ENCODE measurements around the gene GPR85. TPM values are rescaled to one million over a fixed set of nuclear protein-coding genes. Genes with fewer than 3 reads are reported as not detected.

The GPR85 gene
- total and polyA plus RNA-seq, 10 of the 15 experiments (the other 5 are each of a cell fraction or from before 2014, with no cell fraction given): 0.05 to 0.38 TPM; not detected in 8

DNA sequence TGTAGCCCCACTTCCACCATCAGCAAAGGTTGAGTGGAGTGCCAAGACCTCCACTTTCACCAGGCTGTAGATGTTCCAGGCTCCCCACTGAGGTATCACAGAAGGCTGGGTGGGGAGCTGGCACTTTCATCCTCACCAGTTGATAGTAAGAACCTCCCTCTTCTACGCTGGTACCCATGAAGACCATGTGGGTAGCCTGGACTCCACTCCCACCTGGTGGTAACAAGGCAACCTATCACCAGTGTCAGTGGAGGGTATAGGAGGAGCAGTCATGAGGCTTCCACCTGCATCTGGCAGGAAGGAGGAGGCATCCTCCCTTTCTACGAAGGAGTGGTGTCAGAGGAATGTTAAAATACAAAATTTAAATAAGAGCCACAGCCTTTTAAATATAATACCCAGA, 27.3 kb upstream of the GPR85 start (continued):
- TF ChIP-seq SMC3 (IDR thresholded peaks at IDR 0.05; ENCODE audit: borderline replicate concordance, low read length): peak; percentile 10; the same call in 1 of the 2 replicates

DNA sequence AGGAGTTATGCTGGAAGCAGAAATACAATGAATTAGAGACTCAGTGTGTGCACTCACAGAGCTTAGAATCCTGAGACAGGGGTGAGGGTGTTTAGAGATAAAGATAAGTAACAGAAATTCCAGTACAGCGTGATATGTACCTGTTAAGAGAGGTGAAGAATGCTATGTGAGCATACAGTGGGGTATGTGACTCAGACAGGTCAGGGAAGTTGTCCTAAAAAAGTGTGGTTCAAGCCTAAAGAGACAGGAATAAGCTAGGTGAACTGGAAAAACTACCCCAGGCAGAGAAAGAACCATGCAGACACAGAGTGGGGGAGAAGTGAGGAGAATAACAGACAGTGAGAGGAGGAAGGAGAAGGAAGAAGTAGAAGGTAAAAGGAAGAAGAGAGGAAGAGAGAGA, 23.1 kb upstream of the GPR85 start:
- DNase-seq (ENCODE audit: low read depth, low spot score): no peak
- ChIA-PET CTCF (no interaction called here), SMC1A (ENCODE audit: uncharacterized antibody, unreplicated experiment) (no interaction called here), RAD21 (ENCODE audit: unreplicated experiment) (no interaction called here), POLR2A (no interaction called here)
- Histone ChIP-seq H3K9ac (ENCODE audit: control insufficient read depth, insufficient read depth, low read length) (no peak overlapping the region), H3K4me1 (ENCODE audit: control insufficient read depth, insufficient read depth, low read length) (peaks cover 3% of the 10 kb centered on the region; the same call in 1 of the 2 replicates), H2AFZ (ENCODE audit: control insufficient read depth, low read depth, low read length) (no peak overlapping the region), H3K27ac (ENCODE audit: control insufficient read depth, insufficient read depth) (no peak overlapping the region), H3K27me3 (replicated peaks in 1 of 2; ENCODE audit: control insufficient read depth in 2 of 2, insufficient read depth in 2 of 2, low read length in 1 of 2) (no peaks in the 10 kb centered on the region), H3K4me3 (no peak overlapping the region), H3K4me2 (ENCODE audit: control insufficient read depth, insufficient read depth) (no peak overlapping the region), H3K9me3 (replicated peaks; ENCODE audit: control insufficient read depth, insufficient read depth, low read length) (no peaks in the 10 kb centered on the region), H3K36me3 (ENCODE audit: control insufficient read depth in 2 of 2, insufficient read depth in 2 of 2, low read length in 1 of 2) (no peaks in the 10 kb centered on the region; a peak in 1 of 4 replicates), H3K79me2 (ENCODE audit: control insufficient read depth, insufficient read depth, low read length) (no peaks in the 10 kb centered on the region), H4K20me1 (ENCODE audit: control insufficient read depth, insufficient read depth) (no peaks in the 10 kb centered on the region)
- no peak for FAIRE-seq
- ATAC-seq: no peak
- no TSS peak for BruUV-seq (replicated peaks)
- TF ChIP-seq USF2 (IDR thresholded peaks at IDR 0.05; ENCODE audit: borderline replicate concordance, low read depth, low read length) (no peak), RELA (IDR thresholded peaks at IDR 0.05; ENCODE audit: borderline replicate concordance, partially characterized antibody) (no peak), TARDBP (IDR thresholded peaks at IDR 0.05; ENCODE audit: borderline replicate concordance) (no peak), ZNF592 (IDR thresholded peaks at IDR 0.05) (no peak), MEF2B (IDR thresholded peaks at IDR 0.05; ENCODE audit: partially characterized antibody, poor library complexity, severe bottlenecking) (no peak), IKZF1 (conservative IDR thresholded peaks at IDR 0.05) (no peak), POU2F2 (IDR thresholded peaks at IDR 0.05; ENCODE audit: borderline replicate concordance, low read depth, low read length) (no peak), POLR2AphosphoS2 (IDR thresholded peaks at IDR 0.05; ENCODE audit: low read depth, low read length) (no peak), MLLT1 (IDR thresholded peaks at IDR 0.05) (no peak)
- TF ChIP-seq, protein P1, sequence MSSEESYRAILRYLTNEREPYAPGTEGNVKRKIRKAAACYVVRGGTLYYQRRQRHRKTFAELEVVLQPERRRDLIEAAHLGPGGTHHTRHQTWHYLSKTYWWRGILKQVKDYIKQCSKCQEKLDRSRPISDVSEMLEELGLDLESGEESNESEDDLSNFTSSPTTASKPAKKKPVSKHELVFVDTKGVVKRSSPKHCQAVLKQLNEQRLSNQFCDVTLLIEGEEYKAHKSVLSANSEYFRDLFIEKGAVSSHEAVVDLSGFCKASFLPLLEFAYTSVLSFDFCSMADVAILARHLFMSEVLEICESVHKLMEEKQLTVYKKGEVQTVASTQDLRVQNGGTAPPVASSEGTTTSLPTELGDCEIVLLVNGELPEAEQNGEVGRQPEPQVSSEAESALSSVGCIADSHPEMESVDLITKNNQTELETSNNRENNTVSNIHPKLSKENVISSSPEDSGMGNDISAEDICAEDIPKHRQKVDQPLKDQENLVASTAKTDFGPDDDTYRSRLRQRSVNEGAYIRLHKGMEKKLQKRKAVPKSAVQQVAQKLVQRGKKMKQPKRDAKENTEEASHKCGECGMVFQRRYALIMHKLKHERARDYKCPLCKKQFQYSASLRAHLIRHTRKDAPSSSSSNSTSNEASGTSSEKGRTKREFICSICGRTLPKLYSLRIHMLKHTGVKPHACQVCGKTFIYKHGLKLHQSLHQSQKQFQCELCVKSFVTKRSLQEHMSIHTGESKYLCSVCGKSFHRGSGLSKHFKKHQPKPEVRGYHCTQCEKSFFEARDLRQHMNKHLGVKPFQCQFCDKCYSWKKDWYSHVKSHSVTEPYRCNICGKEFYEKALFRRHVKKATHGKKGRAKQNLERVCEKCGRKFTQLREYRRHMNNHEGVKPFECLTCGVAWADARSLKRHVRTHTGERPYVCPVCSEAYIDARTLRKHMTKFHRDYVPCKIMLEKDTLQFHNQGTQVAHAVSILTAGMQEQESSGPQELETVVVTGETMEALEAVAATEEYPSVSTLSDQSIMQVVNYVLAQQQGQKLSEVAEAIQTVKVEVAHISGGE (CRISPR knock-in tag; IDR thresholded peaks at IDR 0.05): no peak
- 59% methylated on average over 1 of the region's 1 CpG for WGBS (ENCODE audit: insufficient coverage, insufficient replicate concordance, low lambda C conversion rate, missing lambda C conversion rate)
- intact Hi-C loops (cut with micrococcal nuclease; ENCODE audit: unreplicated experiment) (loop anchor here (10.0 kb wide), 2 partner anchors 175 to 655 kb away; partner anchors contain the start of gene IFRD1), in situ Hi-C loops (cut with MboI) (no loop called here)
